Measurements from ENCODE around the gene HBP1. TPM values are rescaled to one million over a fixed set of nuclear protein-coding genes. Genes with fewer than 3 reads are reported as not detected.

The HBP1 gene, protein sequence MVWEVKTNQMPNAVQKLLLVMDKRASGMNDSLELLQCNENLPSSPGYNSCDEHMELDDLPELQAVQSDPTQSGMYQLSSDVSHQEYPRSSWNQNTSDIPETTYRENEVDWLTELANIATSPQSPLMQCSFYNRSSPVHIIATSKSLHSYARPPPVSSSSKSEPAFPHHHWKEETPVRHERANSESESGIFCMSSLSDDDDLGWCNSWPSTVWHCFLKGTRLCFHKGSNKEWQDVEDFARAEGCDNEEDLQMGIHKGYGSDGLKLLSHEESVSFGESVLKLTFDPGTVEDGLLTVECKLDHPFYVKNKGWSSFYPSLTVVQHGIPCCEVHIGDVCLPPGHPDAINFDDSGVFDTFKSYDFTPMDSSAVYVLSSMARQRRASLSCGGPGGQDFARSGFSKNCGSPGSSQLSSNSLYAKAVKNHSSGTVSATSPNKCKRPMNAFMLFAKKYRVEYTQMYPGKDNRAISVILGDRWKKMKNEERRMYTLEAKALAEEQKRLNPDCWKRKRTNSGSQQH
- total RNA-seq = 138 and 153 TPM in 2 replicates

DNA sequence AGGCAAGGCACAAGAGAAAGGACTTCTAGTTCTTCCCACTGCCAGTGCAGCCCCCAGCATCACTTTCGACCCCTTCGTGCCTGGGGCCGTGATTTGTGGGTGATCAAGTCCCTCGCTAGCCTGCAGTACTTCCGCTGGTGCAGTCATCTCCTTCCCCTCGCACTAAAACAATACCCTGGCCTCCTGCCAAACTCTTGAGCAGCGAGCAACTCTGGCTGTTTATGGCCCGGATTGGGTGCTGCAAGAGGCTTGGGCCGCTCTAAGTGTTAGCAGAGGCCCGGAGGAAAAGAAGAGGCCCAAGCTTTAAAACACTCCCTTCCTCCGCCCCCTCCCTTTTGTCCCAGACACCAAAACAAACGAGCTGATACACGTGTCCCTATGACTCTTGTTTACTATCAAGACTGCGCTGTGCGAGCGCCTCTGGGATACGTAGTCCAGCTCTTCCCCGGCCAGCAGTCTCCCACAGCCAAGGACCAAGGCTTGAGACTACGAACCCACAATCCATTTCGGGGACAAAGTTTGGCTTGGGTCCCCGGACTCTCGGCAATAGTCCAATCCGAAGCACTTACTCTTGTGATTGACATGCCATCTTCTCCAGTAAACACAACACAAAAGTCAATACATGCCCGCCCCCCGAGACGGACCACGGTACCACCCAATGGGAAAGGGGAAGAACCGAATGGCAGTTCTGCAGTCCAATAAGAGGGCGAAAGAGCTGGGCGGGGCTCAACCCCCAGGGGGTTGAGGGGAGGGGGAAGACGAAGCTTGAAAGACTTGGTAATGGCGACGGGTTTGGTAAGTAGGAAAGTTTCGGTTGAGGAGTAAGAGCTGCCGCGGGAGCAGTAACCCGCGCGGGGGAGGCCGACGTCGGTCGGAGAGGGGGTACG, at the start of gene HBP1:
Gene HBP1, plus strand, starts transcription at position 771 of the 887 bp plus-strand sequence. CDS start 10,891 bp downstream, outside the sequence.

Other genes with a start within 250 kb of the HBP1 start
- gene PRKAR2B, start 124.3 kb upstream of the HBP1 start, total RNA-seq = 2.4 and 7.4 TPM in 2 replicates